Right cardiac atrium (tissue), 5 donors: ENCODE measurements around the gene MRPL46. TPM values are rescaled to one million over a fixed set of nuclear protein-coding genes. Genes with fewer than 3 reads are reported as not detected.
"Not testable (repeated sequence)": the region's sequence is repeated elsewhere in the genome, so short reads cannot be mapped to it uniquely, and the experiment has no call there.

Experiments used
- ATAC-seq, 2 donors: fragments of 200-7000 bp; cut with Tn5 transposase; one replicate each; pipeline versions ENCODE4 v1.8.0 to v1.9.1; 2020; ENCODE audit warnings: moderate library complexity in 2 of 2, mild to moderate bottlenecking in 1 of 2
- DNase-seq, 3 donors: peaks; one replicate each; pipeline ENCODE4 v3.0.0-alpha.2; 2020
- H3K27ac ChIP-seq: one replicate; pipeline ENCODE4 v1.5.1; 2013; ENCODE audit warnings: mild to moderate bottlenecking, low read length, control low read depth, moderate library complexity
- H3K27me3 ChIP-seq: one replicate; pipeline ENCODE4 v1.6.1; 2013; ENCODE audit not compliant: control insufficient read depth, insufficient read depth
- H3K4me1 ChIP-seq: one replicate; pipeline ENCODE4 v1.6.1; 2013; ENCODE audit warnings: low read length; ENCODE audit not compliant: control insufficient read depth, insufficient read depth
- H3K4me3 ChIP-seq: one replicate; pipeline ENCODE4 v1.5.1; 2013; ENCODE audit warnings: low read length, control low read depth
- H3K9me3 ChIP-seq: one replicate; pipeline ENCODE4 v1.6.1; 2013; ENCODE audit warnings: low read length; ENCODE audit not compliant: control insufficient read depth
- WGBS: extraction: QIAGEN DNeasy Blood & Tissue Kit; methylation state at CpG from one replicate; pipeline ENCODE4 v1.1.7; 2013; 5-methylcytosine and 5-hydroxymethylcytosine counted together
- intact Hi-C, 4 donors: fragments of 100-400 bp; cut with DNase I; formaldehyde crosslinking; loops; one replicate each; pipeline versions ENCODE4 v1.11.0 to v1.14.0; 2022 to 2023
- polyA plus RNA-seq: library from polyadenylated mRNA; stranded (reverse); fragments of 200-250 nt; gene quantifications from one replicate; pipeline ENCODE4 v1.2.3, GENCODE V29; 2013
- total RNA-seq, 4 donors: library from RNA; stranded (reverse); fragmentation: NEBNext Ultra II Directional; extraction: Animal tissue kit (Norgen Biotek cat#: 25700); gene quantifications; one replicate each; pipeline ENCODE4 v1.2.1, GENCODE V29; 2021
- donor health status: healthy with polysubstance abuse.
- donor health status: DM: no; HTN: yes; CAD: no.
- donor health status: DM: no; HTN: no; CAD: no.
- donor health status: DM: no; HTN: yes; CAD: no; lungs with severe emphysema.
- donor health status: DM: yes; HTN: yes; CAD: no.

MRPL46 gene
- total and polyA plus RNA-seq, 5 donors: 30.0 to 67.9 (median 41.7) TPM

DNA sequence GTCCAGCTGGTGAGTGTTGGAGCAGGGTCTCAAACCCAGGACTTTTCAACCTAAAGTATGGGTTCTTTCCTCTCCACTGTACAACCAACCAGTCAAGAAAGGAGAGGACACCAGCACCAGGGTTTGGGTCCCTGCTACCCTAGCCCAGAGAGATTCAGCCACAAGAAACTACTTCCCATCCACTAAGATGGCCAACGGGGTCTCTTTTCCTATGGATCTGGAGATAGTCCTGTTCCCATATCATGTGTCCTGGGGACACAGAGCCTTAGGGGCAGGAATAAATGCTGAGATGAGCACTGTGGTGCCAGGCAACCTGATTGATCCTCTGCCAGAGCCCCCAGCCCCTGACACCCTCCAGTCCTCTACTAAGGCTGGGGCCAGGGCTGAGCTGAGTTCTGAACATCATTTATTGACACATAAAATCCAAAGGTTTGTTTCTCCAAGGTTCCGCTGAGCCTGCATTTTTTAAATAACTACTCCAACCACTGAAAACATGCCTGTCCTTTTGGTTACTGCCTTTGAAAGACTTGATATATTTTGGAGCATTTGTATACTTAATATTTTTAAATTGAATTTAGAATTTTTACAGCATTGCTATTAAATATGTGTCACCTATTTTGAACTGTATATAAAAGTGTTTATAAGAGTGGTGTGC lies 26.0 kb downstream of the MRPL46 start:
- peaks cover 2% of the 10 kb centered on the region for H3K9me3 ChIP-seq
- no peak overlapping the region for H3K4me3 ChIP-seq
- H3K4me1 ChIP-seq: no peaks in the 10 kb centered on the region
- intact Hi-C loops: loop anchor here in 1 of 4 donors (10.0 kb wide), 1 partner anchor 186 kb away; the partner anchor contains the start of gene NTRK3
- no peaks in the 10 kb centered on the region for H3K27me3 ChIP-seq
- DNase-seq: no peak
- WGBS: 79% methylated on average over 2 of the region's 2 CpGs
- no peak overlapping the region for H3K27ac ChIP-seq
- ATAC-seq: no peak

DNA sequence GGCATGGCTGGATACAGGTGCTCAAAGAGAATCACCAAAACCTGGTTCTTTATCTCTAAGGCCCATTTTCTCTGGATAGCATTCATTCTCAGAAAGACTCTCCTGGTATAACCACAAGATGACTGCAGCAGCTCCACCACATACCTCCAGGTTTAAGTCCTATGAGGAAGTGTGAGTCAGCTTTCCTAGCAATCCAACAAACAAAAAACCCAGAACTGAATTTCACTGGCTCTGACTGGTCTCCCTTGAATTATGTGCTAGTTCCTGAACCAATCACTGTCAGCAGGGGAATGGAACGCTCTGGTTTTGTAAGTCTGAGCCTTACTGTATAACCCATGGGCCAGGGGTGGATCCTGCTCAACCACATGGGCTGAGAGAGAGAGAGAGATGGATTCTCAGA lies 27.2 kb downstream of the MRPL46 start:
- no peak for DNase-seq
- H3K4me3 ChIP-seq: no peak overlapping the region
- H3K27me3 ChIP-seq: no peaks in the 10 kb centered on the region
- no peaks in the 10 kb centered on the region for H3K4me1 ChIP-seq
- peaks cover 2% of the 10 kb centered on the region for H3K9me3 ChIP-seq
- intact Hi-C loops: loop anchor here in 1 of 4 donors (10.0 kb wide), 1 partner anchor 185 kb away; the partner anchor contains the start of gene NTRK3
- H3K27ac ChIP-seq: no peak overlapping the region
- no peak for ATAC-seq
- 82% methylated on average over 1 of the region's 1 CpG for WGBS

DNA sequence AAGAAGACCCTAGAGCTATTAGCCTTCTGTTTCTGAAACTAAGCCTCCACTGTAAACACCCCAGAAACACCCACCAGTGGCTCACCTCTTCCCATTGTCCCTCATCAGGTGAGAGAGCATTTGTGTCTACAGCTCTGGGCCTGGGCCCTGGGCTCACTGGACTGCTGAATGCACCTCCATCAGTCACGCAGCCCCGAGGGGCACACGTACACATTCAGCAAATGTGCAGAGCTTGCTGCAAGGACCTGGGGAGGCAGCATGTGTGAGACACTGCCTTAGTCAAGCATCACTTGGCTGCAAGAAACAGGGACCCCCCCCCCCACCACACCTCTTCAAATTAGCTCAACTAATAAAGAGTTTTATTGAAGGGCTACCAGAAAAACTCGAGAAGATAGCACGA lies 29.0 kb downstream of the MRPL46 start:
- intact Hi-C loops: no loop called here
- no peak for ATAC-seq
- H3K27me3 ChIP-seq: no peaks in the 10 kb centered on the region

DNA sequence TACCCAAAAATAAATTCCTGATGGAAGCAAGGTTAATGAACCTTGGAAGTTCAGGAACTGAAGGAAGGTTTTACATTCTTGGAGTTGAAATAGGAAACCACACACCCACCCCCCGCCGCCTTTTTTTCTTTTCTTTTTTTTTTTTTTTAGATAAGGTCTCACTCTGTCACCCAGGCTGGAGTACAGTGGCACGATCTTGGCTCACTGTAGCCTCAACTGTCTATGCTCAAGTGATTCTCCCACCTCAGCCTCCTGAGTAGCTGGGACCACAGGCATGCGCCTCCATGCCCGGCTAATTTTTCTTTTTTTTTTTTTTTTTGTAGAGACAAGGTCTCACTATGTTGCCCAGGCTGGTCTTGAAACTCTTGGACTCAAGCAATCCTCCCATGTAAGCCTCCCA lies 33.1 kb downstream of the MRPL46 start:
- H3K27me3 ChIP-seq, H3K4me1 ChIP-seq, H3K9me3 ChIP-seq, DNase-seq, ATAC-seq, H3K4me3 ChIP-seq, intact Hi-C loops, H3K27ac ChIP-seq: not testable (repeated sequence)
- 68% methylated on average over 5 of the region's 5 CpGs for WGBS

More for the DNA sequence above, 29.0 kb downstream of the MRPL46 start:
- WGBS: 81% methylated on average over 5 of the region's 5 CpGs
- Histone ChIP-seq H3K4me1 (no peaks in the 10 kb centered on the region), H3K9me3 (no peaks in the 10 kb centered on the region), H3K4me3 (no peak overlapping the region), H3K27ac (no peak overlapping the region)
- DNase-seq: no peak

DNA sequence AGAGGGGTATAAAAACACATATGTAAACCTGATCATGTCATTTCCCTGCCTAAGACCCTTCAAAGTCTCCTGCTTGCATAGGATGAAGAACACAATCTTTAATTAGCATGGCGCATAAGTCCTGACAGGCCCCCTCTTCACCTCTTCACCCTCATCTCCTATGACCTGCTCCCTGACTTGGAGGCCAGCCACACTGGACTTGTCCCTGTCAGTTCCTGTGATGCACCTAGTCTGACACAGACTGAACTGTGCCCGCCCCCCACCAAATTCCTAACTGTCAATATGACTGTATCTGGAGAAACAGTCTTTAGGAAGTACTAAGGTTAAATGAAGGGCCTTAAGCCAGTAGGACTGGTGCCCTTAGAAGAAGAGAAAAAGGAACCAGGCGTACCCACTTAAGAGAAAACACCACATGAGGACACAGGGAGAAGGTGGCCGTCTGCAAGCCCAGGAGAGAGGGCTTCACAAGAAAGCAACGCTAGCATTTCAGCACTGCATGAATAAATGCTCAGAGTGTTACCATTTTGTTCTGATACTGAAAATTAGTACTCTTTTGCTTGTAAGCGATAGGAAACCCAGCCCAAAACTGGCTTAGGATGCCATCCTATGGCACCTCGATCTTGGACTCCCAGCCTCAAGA lies 34.0 kb downstream of the MRPL46 start:
- ATAC-seq (no peak), DNase-seq (no peak)
- Histone ChIP-seq H3K9me3 (no peaks in the 10 kb centered on the region), H3K4me3 (no peak overlapping the region), H3K27me3 (no peaks in the 10 kb centered on the region), H3K27ac (no peak overlapping the region), H3K4me1 (no peaks in the 10 kb centered on the region)
- intact Hi-C loops: no loop called here
- 83% methylated on average over 7 of the region's 7 CpGs for WGBS

DNA sequence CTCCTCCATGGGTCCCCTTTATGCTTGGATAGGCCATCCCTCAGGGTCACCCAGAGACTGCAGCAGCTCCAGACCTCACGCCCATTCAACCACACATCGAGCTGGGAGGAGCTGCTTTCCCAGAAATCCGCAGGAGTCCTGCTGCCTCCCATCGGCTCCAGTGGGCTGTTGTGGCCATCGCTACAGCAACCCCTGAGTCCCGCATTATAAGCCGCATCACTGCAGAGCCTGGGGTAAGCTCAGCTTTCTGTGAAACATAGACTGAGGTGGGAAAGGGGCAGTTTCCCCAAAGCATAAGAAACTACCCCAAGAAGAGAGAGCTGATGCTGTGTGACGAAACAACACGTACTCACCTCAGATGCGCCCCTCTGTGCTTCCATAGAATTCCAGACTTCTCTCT lies 35.7 kb downstream of the MRPL46 start:
- H3K4me3 ChIP-seq: no peak overlapping the region
- H3K27me3 ChIP-seq: no peaks in the 10 kb centered on the region
- no peaks in the 10 kb centered on the region for H3K4me1 ChIP-seq
- 73% methylated on average over 10 of the region's 10 CpGs for WGBS
- DNase-seq (no peak), ATAC-seq (no peak)
- H3K27ac ChIP-seq: no peak overlapping the region
- no peaks in the 10 kb centered on the region for H3K9me3 ChIP-seq
- intact Hi-C loops: no loop called here

DNA sequence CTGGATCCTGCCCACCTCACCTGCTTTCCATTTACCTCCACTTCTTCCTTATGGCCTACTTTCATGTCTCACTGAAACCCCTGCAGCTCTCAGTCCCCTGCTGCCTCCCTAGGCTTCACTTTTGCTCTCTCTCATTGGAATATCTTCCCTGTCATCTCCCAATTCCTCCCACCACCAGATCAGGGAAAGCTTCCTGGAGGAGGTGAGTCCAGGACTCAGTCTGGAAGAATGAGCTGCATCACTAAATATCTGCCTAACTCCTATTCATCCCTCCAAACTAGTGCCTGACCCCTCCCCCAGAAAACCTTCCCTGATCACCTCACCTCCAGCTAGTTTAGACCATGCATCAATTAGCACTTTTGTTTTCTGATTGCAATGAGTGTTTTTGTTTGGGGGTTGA lies 37.1 kb downstream of the MRPL46 start:
- Histone ChIP-seq H3K9me3 (no peaks in the 10 kb centered on the region), H3K27ac (no peak overlapping the region), H3K4me3 (no peak overlapping the region), H3K4me1 (no peaks in the 10 kb centered on the region), H3K27me3 (no peaks in the 10 kb centered on the region)
- ATAC-seq: no peak
- no peak for DNase-seq
- intact Hi-C loops: no loop called here

DNA sequence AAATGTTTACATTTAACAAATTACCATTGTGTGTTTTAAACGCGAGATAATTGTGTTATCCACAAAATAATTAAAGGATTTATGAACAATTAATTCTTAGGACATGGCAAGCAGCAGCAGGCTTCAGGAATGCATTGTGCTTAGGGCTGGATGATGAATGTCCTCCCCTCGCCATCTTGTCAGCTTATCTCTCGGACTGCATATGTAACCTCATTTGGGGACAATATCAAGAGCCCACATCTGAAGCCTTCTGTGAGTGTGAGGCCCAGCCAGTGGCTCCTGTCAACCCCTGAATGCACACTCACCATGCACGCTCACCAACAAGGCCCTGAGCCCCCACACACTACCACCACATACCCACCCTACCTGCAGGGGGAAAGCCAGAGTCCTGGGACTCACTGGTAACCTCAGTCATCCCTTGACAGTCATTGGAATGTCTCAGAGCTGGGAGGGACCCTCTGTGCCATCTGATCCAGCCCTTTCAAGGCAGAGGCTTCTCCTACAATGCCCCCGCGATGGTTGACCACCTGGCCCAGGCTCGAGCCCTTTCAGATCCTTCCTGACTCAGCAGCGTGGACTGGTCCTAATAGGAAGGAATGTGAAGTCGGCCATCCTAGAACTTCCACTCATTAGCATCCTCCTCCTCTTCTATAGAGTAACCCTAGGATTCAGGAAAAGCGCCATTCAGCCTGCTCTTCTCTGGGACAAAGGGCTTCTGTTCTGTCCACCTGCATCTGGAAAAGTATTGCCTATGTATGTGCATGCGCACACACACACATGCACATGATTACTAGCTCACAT lies 38.2 kb downstream of the MRPL46 start:
- peak in 1 of 2 donors; percentile 36 for ATAC-seq
- Histone ChIP-seq H3K4me3 (no peak overlapping the region), H3K27me3 (no peaks in the 10 kb centered on the region), H3K9me3 (no peaks in the 10 kb centered on the region), H3K27ac (no peak overlapping the region), H3K4me1 (no peaks in the 10 kb centered on the region)
- intact Hi-C loops: no loop called here
- DNase-seq: no peak
- 77% methylated on average over 12 of the region's 12 CpGs for WGBS

DNA sequence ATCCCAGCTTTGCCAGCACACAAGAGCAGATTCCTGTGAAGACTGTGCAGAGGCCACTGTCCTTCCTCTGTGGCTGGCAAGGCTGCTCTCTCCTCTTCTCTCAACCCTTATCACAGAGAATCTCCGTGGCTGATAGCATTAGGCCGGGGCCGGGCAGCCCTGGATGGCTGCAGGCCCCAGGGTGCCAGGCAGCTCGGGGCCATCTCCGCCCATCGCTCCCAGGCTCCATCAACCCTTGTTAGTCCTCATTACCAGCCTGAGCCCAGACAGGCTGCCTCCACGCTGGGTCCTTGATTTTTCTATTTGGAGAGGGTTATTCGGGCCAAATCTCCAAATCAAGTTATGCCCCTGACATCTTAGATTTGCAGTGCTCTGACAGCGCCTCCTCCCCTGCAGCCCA lies 39.1 kb downstream of the MRPL46 start:
- Histone ChIP-seq H3K27me3 (peaks cover 2% of the 10 kb centered on the region), H3K4me1 (no peaks in the 10 kb centered on the region), H3K9me3 (no peaks in the 10 kb centered on the region), H3K27ac (no peak overlapping the region), H3K4me3 (no peak overlapping the region)
- intact Hi-C loops: no loop called here
- DNase-seq: peak in 1 of 3 donors; percentile 37
- no peak for ATAC-seq
- WGBS: 42% methylated on average over 9 of the region's 9 CpGs

DNA sequence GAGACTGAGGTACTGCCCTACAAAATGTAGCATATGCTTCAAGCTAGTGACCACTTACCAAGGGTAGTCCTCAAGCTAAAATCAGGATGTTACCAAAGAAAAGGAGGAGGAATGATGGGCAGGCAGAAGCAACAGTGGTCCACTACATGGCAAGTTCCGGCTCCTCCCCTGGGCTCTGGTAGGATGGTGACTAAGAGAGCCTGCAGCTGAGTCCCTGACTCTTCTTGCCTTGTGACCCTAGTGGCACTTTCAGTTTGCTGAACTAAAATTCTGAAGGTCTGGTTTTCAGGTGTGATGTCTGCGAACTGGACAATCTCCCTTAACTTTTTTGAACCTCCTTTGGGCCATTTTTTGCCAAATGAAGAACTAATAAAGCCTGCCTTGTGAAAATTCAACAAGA lies 40.9 kb downstream of the MRPL46 start:
- 67% methylated on average over 2 of the region's 2 CpGs for WGBS
- ATAC-seq (no peak), DNase-seq (no peak)
- no peak overlapping the region for H3K27ac ChIP-seq
- H3K27me3 ChIP-seq: peaks cover 2% of the 10 kb centered on the region
- no peaks in the 10 kb centered on the region for H3K4me1 ChIP-seq
- intact Hi-C loops: no loop called here
- H3K9me3 ChIP-seq: no peaks in the 10 kb centered on the region
- no peak overlapping the region for H3K4me3 ChIP-seq

DNA sequence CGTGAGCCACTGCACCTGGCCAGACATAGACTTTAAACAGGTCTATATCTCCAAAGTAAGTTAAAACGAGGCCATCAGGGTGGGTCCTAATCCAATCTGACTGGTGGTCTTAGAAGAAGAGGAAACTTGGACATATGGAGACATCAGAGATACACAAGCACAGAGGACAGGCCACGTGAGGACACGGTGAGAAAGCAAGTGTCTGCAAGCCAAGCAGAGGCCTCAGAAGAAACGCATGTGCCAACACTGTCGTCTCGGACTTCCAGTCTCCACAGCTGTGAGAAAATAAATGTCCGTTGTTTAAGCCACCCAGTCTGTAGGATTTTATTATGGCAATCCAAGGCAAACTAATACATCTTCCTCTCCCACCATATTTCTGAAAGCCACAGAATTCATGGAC lies 43.9 kb downstream of the MRPL46 start:
- intact Hi-C loops: no loop called here
- H3K4me3 ChIP-seq: no peak overlapping the region
- 81% methylated on average over 8 of the region's 8 CpGs for WGBS
- H3K4me1 ChIP-seq: no peaks in the 10 kb centered on the region
- no peaks in the 10 kb centered on the region for H3K9me3 ChIP-seq
- H3K27ac ChIP-seq: no peak overlapping the region
- H3K27me3 ChIP-seq: peaks cover 2% of the 10 kb centered on the region
- DNase-seq (no peak), ATAC-seq (no peak)
